ENCODE data around the gene NTN4. TPM values are rescaled to one million over a fixed set of nuclear protein-coding genes. Genes with fewer than 3 reads are reported as not detected.

Gene NTN4
- polyA plus RNA-seq, 1 donor (not counting 4 experiments of a cell fraction or from before 2014, with no cell fraction given) = 8.3 TPM

GRCh38 chr12:95773320-95773719 is 17.2 kb downstream of the NTN4 start:
- Histone ChIP-seq H3K4me1 (ENCODE audit: control insufficient read depth, extremely low read depth, insufficient read depth, low read length) (peaks cover 8% of the 10 kb centered on the region), H3K9ac (ENCODE audit: control insufficient read depth, extremely low read depth, insufficient read depth, low read length) (no peak overlapping the region), H3K36me3 (ENCODE audit: control insufficient read depth in 2 of 2, extremely low read depth in 1 of 2, insufficient read depth in 2 of 2, low read length in 2 of 2) (no peaks in the 10 kb centered on the region), H3K27me3 (ENCODE audit: control insufficient read depth, extremely low read depth, insufficient read depth, low read length) (no peaks in the 10 kb centered on the region), H3K4me2 (ENCODE audit: control insufficient read depth, extremely low read depth, insufficient read depth, low read depth, low read length) (no peak overlapping the region), H3K79me2 (ENCODE audit: control insufficient read depth, insufficient read depth, low read length) (no peaks in the 10 kb centered on the region), H3K9me3 (ENCODE audit: control insufficient read depth, low read depth, low read length) (no peaks in the 10 kb centered on the region), H4K20me1 (ENCODE audit: control insufficient read depth, extremely low read depth, insufficient read depth, low read length) (no peaks in the 10 kb centered on the region), H3K27ac (ENCODE audit: control insufficient read depth, insufficient read depth, low read length) (no peak overlapping the region), H3K4me3 (ENCODE audit: control insufficient read depth in 2 of 3, extremely low read depth in 1 of 3, insufficient read depth in 2 of 3, low read depth in 1 of 3, low read length in 3 of 3) (no peak overlapping the region), H2AFZ (ENCODE audit: control insufficient read depth, low read length) (no peak overlapping the region), H3K9me1 (ENCODE audit: control insufficient read depth, extremely low read depth, insufficient read depth, low read length) (no peaks in the 10 kb centered on the region)
- no peak for TF ChIP-seq CTCF (optimal IDR thresholded peaks at IDR 0.05 in 1 of 3, IDR thresholded peaks at IDR 0.05 in 1 of 3, conservative IDR thresholded peaks at IDR 0.05 in 1 of 3; ENCODE audit: extremely low read depth in 1 of 3, insufficient read depth in 2 of 3, low read length in 3 of 3)
- dilution Hi-C loops (cut with MboI; ENCODE audit: extremely low pct_ligation_motif_present, low sequenced_read_pairs) = no loop called here
- DNase-seq (ENCODE audit: low read depth, low spot score) = no peak
- FAIRE-seq = no peak

DNA sequence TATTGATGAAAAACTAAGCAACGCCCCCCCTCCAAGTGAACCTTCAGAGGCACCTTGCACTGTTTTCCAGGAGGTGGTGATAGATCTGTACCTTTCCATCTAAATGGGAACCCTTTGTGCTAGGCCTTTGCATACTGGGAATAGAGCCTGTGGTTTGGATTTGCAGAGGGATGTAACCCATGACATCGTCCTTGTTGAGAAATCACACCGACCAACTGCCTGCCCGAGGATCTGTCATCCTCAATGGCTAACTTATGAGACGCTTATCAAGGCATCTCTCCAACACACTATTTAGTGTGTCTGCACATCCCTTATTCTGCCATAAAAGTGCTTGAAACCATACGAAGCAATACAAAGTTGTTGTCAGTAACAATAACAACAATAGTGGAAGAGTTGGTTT is 22.9 kb downstream of the NTN4 start:
- TF ChIP-seq EZH2 (IDR thresholded peaks at IDR 0.05; ENCODE audit: low read length) = no peak
- no peak for TF ChIP-seq CTCF (optimal IDR thresholded peaks at IDR 0.05 in 1 of 3, IDR thresholded peaks at IDR 0.05 in 1 of 3, conservative IDR thresholded peaks at IDR 0.05 in 1 of 3; ENCODE audit: extremely low read depth in 1 of 3, insufficient read depth in 2 of 3, low read length in 3 of 3)
- Histone ChIP-seq H3K27ac (ENCODE audit: control insufficient read depth, insufficient read depth, low read length) (no peak overlapping the region), H3K27me3 (ENCODE audit: control insufficient read depth, extremely low read depth, insufficient read depth, low read length) (no peaks in the 10 kb centered on the region), H3K9me3 (ENCODE audit: control insufficient read depth, low read depth, low read length) (no peaks in the 10 kb centered on the region), H2AFZ (ENCODE audit: control insufficient read depth, low read length) (no peak overlapping the region), H3K4me2 (ENCODE audit: control insufficient read depth, extremely low read depth, insufficient read depth, low read depth, low read length) (no peak overlapping the region), H3K4me1 (ENCODE audit: control insufficient read depth, extremely low read depth, insufficient read depth, low read length) (peaks cover 22% of the 10 kb centered on the region), H3K4me3 (ENCODE audit: control insufficient read depth in 2 of 3, extremely low read depth in 1 of 3, insufficient read depth in 2 of 3, low read depth in 1 of 3, low read length in 3 of 3) (no peak overlapping the region), H3K9ac (ENCODE audit: control insufficient read depth, extremely low read depth, insufficient read depth, low read length) (no peak overlapping the region), H4K20me1 (ENCODE audit: control insufficient read depth, extremely low read depth, insufficient read depth, low read length) (no peaks in the 10 kb centered on the region), H3K79me2 (ENCODE audit: control insufficient read depth, insufficient read depth, low read length) (no peaks in the 10 kb centered on the region), H3K36me3 (ENCODE audit: control insufficient read depth in 2 of 2, extremely low read depth in 1 of 2, insufficient read depth in 2 of 2, low read length in 2 of 2) (no peaks in the 10 kb centered on the region), H3K9me1 (ENCODE audit: control insufficient read depth, extremely low read depth, insufficient read depth, low read length) (no peaks in the 10 kb centered on the region)
- dilution Hi-C loops (cut with MboI; ENCODE audit: extremely low pct_ligation_motif_present, low sequenced_read_pairs) = no loop called here
- FAIRE-seq (no peak), DNase-seq (ENCODE audit: low read depth, low spot score) (no peak)
